H1 (cell line): Measurements from ENCODE around the gene VSX1. TPM values are rescaled to one million over a fixed set of nuclear protein-coding genes. Genes with fewer than 3 reads are reported as not detected.

Experiments used
- CHD7 ChIP-seq: fragments of 300-600 bp; sonication (generic); IDR thresholded peaks from 2 replicates; pipeline ENCODE4 v1.7.1; 2012; ENCODE audit warnings: low read length, moderate library complexity, mild to moderate bottlenecking, inconsistent platforms; ENCODE audit not compliant: insufficient replicate concordance
- KDM1A ChIP-seq: fragments of 200-600, 300-600 bp; sonication (generic); IDR thresholded peaks from 2 replicates; pipeline ENCODE4 v1.7.1; 2016; ENCODE audit warnings: mild to moderate bottlenecking, low read length, borderline replicate concordance
- polyA plus RNA-seq, 7 experiments: library from polyadenylated mRNA; depleted of rRNA in 3 of 7; stranded (reverse) in 5 of 7; unstranded in 2 of 7; fragments of >200 nt in 5 of 7; fragments of 200-250 nt in 2 of 7; gene quantifications; 1 replicate in 5 of 7; 2 replicates in 1 of 7; 4 replicates in 1 of 7; pipeline versions ENCODE4 v1.2.1 to v1.2.3, GENCODE V29; 2011 to 2013; ENCODE audit warnings: missing spikeins in 2 of 7, mixed read lengths in 2 of 7
- total RNA-seq: library from RNA; stranded (reverse); fragmentation: NEBNext Ultra II Directional; extraction: Animal tissue kit (Norgen Biotek cat#: 25700); gene quantifications from 2 replicates; pipeline ENCODE4 v1.2.1, GENCODE V29; 2021

The VSX1 gene
- total and polyA plus RNA-seq, 2 of the 8 experiments (the other 6 are each of a cell fraction or from before 2014, with no cell fraction given), result 0.14 TPM; not detected in 1

GRCh38 chr20:25117990-25118389 lies 36.0 kb upstream of the VSX1 start (continued):
- TF ChIP-seq CHD7 (no peak), KDM1A (no peak)
